IPS-11a (cell line): ENCODE results near the gene ADH4.
"Not testable (repeated sequence)": the region's sequence is repeated elsewhere in the genome, so short reads cannot be mapped to it uniquely, and the experiment has no call there.

Experiments
- H3K4me3 ChIP-seq: one replicate; pipeline ENCODE4 v1.5.1; 2013; ENCODE audit warnings: low read depth, low read length, control low read depth

The ADH4 gene

DNA sequence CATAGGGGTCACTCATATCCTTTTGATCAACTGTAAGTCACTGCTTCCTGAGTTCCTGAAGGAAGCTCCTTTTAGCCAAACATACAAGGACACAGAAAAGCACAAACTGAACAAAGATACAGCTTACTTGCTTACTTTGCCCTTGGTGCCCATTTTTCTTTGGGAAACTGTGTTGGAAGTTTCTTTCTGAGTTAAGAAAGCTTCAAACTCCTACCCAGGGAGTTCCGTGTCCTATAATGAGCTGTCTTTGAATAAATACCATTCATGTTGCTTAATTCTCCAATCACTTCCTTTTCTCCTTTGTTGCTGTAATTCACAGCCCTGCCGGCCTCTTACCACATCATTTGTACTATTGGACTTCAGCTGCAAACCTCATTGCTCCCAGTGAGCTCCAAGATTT is at the start of gene ADH4:
TSS of gene ADH4 (minus strand) at position 228 of the 400 bp plus-strand sequence. CDS start at position 153, 75 bp downstream.
- no peak within 1 kb of the TSS for H3K4me3 ChIP-seq

DNA sequence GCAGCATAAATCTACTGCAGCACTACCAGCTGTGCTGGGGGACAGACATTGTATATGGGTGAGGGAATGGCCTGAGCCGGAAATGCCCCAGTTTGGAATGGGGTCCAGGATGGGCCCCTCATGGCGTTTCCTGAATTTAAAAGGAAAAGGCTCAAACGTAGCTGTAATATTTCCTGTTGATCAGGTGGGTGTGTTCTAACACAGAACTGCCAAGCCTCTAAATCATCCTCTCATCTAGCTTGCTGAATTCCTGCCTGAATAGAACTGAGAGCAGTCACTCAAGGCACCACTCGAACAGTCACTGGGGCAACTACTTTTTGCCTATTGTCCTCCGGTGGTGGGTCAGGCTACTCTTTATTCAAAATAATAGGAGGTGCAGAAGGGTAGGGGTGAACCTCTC is 46.2 kb upstream of the ADH4 start:
- no peak overlapping the region for H3K4me3 ChIP-seq

DNA sequence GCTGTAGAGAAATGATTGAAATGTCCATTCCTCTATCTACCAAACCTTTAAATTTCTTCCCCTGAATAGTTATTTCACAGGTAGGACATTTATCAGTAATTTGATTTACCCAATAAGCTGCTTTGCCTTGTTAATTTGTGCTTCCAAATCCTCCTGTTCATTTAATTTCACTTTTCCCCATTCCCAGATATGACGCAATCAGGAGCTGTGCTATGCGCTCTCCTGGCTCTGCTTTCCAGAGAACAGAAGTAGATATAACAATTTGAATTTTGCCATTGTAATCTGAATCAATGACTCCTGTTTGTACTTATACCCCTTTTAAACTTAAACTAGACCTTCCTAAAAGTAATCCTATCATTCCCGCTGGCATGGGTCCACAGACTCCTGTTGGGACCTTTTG is 45.8 kb upstream of the ADH4 start:
- not testable (repeated sequence) for H3K4me3 ChIP-seq

DNA sequence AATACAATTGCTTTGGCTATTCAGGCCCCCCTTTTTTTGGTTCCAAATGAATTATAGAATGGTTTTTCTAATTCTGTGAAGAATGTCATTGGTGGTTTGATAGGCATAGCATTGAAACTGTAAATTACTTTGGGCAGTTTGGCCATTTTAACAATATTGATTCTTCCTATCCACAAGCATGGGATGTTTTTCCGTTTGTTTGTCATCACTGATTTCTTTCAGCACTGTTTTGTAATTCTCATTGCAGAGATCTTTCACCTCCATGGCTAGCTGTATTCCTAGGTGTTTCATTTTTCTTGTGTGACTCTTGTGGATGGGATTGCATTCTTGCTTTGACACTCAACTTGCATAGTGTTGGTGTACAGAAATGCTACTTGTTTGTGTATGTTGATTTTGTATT is 41.9 kb upstream of the ADH4 start:
- no peak overlapping the region for H3K4me3 ChIP-seq

DNA sequence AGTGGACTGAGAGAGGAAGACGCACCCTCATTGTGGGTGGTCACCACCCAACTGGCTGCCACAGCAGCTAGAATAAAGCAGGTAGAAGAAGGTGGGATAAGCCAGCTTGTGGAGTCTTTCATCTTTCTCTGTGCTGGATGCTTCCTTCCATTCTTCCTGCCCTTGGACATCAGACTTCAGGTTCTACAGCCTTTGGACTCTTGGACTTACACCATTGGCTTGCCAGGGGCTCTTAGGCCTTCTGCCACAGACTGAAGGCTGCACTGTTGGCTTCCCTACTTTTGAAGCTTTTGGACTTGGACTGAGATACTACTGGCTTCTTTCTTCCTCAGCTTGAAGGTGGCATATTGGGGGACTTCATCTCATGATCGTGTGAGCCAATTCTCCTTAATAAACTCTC is 41.5 kb upstream of the ADH4 start:
- no peak overlapping the region for H3K4me3 ChIP-seq

DNA sequence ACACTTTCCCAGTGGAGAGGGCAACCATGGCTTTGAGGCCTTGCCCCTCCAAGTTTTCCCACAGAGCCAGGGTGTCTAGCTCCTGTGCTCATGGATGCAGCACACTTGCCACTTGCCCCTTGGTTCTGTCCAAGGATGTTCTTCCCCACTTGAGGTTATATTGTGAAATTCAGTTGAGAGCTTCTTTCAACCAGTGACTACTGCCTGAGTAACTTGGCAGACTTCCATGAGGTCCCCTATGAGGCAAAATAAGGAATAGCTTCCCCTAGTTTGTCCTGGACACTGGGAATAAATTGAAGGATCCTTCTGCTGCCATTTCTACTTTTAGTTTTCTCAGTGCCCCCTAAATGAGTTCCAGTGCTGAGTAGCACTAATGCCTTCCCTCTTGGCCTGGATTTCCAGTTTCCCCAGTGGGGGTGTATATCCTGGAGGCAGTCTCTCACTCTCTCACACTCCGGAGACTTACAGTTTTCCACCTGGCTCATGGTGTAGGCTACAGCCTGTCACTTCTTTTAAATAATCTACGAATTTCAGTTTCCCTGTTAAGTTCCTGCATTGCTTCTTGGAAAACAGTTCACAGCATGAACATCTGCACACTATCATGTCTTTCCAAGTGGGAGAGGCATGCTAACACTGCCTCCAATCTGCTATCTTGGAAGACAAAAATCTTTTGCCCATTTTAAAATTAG is 36.4 kb upstream of the ADH4 start:
- no peak overlapping the region for H3K4me3 ChIP-seq

DNA sequence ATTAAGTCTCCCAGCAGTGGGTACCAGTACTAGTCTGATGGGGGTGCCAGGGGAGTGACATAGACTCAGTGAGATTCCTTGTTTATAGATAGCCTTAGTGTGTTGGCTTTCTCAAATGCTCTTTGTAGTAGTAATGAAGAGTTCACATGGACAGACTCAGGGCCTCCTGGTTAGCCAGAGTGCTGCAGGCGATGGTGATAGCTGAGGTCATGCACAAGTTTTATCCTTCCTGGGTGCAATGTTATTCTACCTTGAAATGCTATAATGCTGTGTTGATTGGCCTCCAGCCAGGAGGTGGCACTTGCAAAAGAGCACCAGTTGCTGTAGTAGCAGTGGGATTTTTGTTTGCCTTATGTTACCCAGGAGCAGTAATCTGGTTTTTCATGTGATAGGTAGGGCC is 35.5 kb upstream of the ADH4 start:
- no peak overlapping the region for H3K4me3 ChIP-seq

DNA sequence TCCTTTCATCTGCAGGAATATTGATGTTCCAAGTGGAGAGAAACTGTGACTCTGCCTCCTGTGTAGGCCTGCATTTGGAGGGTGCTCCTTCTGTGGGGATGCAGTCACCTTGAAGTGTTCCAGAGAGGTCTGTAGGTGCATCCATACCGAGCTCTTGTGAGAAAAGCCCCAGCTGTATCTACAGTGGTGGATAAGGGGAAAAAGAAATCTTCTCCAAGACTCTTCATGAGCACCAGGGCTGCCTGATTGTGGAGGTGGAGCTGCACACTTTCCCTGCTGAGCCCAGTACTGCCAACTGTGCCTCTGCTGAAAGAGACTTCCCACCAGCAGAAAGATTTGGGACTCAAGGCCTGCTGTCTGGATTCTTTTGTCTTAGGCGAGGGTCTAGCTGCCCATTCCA is 35.1 kb upstream of the ADH4 start:
- H3K4me3 ChIP-seq, result no peak overlapping the region

DNA sequence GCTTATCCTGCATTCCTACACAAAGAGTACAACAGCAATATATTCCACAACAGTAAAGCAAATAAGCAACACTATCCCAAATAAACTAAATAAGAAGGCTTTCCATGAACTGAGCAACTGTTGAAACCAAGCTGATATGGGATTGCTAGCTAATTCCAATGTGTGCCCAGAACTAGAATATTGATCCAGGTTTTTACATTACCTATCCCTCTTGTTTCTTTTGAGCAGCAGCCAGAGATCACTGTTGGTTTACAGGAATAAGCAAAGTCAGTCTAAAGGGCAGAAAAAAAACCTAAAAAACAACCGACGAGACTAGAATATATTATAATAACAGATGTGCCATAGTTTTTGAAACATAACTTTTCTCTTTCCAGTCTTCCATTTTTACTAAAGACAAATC is 22.4 kb upstream of the ADH4 start:
- H3K4me3 ChIP-seq, result no peak overlapping the region

DNA sequence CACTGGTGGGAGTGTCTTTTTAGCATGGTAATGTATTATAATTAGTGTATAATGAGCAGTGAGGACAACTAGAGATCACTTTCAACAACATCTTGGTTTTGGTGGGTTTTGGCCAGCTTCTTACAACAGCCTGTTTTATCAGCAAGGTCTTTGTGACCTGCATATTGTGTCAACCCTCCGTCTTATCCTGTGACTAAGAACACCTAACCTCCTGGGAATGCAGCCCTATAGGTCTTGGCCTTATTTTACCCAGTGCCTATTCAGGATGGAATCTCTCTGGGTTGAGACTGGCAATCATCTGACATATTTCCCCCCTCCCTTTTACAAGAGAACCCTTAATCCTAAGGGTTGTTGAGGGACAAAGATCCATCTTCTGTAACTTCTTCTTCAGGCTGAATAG is 21.9 kb upstream of the ADH4 start:
- H3K4me3 ChIP-seq, result no peak overlapping the region

DNA sequence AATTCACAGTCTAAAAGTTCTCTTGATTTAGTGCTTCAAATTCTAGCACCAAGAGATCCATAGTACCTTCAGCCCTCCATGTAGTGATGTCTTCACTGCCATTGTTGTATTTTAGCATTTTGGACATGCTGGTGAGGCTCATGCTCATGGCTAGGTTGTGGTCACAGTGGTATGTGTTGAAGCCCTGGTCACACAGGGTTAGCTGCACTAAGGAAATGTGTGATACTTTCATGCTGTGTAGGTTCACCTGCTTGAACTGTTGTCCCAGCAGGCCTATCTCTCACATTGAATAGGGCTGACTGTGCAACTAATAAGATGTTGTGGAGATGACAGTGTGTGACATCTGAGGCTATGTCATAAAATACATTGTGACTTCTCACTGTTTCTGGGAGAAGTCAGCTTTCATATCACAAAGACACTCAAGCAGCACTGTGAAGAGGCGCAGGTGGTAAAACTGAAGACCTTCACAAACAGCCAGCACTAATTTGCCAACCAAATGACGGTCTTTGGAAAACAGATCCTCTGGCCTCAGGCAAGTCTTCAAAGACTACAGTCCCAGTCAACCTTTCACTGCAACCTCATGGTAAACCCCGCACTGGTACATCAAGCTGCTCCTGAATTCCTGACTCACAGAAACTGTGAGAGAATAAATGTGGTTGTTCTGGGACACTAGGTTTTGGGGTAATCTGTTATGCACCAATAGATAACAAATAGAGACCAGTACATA is 17.4 kb upstream of the ADH4 start:
- H3K4me3 ChIP-seq, result no peak overlapping the region

DNA sequence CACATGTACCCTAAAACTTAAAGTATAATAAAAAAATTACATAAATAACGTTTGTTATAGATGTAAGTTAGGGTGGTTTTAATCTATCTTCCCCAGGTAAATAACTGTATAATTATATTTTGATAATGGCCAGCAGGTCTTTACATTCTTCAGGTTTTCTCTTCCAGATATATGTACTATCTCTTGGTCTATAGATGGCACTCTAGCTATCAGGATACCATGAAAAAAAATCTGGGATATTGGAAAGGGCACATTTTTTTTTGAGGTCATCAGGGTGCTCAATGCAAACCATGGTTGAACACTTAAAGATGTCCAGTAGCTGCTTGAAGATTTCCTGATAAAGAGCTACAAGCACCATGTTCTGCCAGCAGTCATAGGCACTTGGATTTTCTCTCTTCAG is 15.6 kb upstream of the ADH4 start:
- H3K4me3 ChIP-seq, result no peak overlapping the region

DNA sequence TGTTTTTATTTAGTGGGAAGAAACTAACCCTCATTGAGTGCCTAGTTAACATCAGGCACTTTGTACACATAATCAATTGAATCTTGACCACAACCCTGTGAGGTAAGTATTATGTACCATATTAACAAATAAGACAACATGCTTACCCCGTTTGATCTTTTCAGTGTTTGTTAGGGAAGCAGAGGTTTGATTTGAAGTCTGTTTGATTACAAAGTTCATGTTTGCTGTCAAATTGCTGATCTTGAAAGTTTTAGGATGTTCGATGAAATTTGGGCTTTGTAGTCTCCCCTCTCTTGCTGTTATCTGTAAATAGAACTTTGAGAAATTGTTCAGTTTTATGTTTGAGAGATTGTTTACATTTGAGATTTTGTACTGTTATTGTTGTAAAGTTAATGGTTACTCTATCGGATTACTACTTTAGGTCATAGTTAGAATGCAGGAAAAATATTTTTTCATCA is 13.4 kb upstream of the ADH4 start:
- no peak overlapping the region for H3K4me3 ChIP-seq

DNA sequence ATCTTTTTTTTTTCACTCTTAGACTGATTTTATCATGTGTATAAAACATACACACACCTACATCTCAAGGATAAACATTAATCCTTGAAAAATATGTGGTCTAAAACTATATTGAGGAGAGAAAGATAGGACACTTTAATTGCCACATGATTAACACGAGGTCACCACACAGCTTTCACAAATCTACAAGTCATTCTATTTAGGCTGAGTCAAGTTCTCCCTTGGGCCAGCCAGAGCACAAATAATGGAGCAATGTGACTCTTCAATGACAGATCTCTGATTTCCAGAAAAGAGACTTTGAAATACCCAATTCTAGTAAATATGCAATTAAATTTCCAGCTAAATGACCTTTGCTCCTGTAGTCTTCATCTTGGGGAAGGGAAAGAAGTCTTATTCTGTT is 12.9 kb upstream of the ADH4 start:
- no peak overlapping the region for H3K4me3 ChIP-seq

DNA sequence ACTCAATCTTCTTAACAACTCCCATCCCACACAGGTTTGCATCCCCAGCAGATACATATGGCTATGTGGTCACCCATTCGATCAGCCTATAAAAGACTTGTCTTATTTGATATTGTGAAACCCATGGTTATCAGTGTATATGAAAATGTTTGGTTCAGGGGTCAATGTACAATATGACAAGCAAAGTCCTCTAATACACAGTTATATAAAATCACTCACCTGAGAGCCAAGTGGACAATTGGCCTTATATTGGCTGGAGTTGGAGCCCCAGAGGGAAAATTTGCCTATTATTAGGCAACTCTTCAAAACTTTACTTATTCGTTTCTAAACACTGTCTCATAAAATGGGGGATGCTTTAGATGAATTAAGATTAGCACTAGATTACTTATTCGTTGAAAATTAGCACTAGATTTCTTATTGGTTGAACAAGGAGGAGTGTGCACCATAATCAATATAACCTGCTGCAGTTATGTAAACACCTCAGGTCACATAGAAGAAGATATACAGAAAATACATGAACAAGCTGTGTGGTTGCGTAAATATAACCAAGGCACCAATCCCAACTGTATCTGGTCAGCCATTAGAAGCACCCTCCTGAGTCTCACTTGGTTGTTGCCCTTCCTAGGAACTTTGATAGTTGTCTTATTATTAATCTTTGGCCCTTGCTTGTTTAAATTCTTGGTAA is 10.7 kb upstream of the ADH4 start:
- H3K4me3 ChIP-seq, result no peak overlapping the region

DNA sequence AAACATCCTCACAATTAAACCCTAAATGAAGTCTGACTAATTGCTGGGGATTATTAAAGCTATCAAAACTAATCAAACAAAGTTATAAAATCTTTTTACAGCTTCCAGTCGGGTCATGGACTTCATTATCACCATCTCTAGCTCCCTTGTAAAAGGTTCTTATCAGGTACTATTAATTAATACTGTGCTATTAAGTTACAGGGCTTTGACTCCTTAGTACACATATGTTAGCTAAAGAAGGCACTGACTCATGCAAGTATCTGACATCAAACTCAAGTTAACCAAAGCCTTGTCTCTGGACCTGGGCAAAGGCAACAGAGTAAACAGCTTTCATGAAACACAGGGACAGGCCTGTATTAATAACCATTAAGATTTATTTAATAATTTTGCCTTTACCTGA is 7.9 kb upstream of the ADH4 start:
- no peak overlapping the region for H3K4me3 ChIP-seq

DNA sequence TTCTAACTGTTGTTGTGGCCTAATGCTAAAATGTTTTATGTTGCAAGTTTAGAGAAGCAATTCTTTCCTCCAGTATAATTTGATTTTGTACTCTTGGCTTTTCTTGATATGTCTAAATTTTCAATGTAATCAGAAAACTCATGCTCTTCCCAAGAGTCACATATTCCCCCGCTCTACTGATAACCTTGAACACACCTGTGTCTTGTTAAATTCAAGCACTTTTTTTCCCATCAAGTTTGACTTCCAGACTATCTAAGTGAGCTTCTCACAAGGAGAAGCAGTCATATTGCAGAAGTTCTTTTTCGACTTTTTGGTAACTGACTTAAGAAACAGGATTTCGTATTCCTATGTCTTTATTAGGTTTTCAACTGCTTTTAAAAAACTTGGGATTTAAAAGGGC is 7.4 kb upstream of the ADH4 start:
- H3K4me3 ChIP-seq, result no peak overlapping the region

DNA sequence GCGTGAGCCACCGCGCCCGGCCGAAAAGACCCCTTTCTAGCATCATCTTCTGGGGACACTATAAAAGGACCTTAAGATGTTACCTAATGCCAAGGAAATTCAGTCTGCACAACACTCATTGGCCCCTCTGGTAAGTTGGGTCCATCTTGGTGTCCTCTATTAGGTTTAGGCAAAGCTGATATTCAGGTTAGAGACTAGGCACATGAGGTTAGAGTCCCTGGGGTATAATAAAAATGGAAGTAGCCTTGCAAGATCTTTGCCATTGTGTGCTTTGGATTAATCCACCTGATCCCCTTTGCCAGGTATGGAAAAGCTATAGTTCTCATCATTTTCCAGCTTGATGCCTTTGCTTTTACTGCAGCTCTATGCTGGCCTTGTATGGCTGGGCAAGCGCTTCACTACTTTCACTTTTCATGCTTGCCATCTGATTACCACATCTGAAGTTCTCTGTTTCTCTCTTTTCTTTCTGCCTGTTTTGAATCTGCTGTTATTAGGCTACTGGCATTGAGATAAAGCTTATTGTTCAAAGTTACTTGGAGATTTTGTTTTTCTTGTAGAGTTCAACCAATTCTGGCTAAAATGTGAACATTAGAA is 5.4 kb upstream of the ADH4 start:
- H3K4me3 ChIP-seq, result no peak overlapping the region

DNA sequence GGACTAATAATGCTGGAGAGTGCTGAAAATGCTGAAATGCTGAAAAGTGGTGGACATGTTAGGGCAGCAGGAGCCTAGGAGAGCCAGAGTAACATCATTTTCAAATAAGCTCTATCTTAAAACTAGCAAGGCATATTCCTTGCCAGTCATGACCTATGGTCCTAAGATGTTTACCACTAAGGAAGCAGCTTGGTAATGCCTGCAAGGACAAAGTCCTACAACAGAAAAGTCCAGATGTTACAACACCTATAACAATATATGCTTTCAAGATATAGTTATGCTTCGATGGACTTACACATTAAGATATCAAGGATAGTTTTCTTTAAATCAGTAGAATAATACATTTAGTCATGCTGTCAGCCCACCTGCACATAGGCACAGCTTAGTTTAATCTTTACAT is 4.5 kb upstream of the ADH4 start:
- H3K4me3 ChIP-seq, result no peak overlapping the region

DNA sequence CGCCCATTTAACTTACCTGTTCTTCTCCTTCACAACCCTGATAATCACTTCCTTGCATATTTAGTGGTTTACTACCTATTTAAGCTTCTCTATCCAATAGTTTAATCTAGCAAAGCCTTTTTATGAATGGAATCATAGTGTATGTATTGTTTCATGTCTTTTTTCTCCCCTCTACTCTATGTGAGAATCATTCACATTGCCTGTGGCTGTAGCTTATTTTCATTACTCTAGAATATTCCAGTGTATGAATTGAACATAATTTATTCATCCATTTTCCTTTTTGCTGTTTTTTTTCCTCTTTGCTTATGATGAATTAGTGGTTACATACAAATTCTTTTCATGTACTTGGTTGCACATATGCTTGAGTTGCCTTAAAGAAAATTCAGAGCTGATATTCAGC is 490 bp upstream of the ADH4 start:
- no peak overlapping the region for H3K4me3 ChIP-seq

DNA sequence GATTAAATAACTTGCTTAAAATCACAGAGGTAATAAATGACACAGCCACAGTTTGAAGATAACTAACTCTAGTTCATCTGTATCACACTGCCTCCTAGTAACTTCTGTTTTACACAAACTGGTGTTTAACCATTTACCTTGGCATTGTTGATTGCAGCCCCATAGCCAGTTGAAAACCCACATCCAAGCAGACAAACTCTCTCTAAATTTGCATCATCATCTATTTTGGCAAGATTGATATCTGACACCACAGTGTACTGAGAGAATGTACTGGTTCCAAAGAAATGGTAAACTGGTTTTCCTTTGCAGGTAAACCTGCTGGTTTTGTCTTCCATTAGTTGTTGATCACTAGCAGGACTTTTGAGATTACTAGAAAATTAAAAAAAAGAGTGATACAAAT is 7.8 kb downstream of the ADH4 start:
- H3K4me3 ChIP-seq, result no peak overlapping the region
